K562 (cell line): ENCODE measurements around the gene ACER3. TPM values are rescaled to one million over a fixed set of nuclear protein-coding genes. Genes with fewer than 3 reads are reported as not detected.

Experiments
- ATF7 ChIP-seq: fragments of 450-650 bp; IDR thresholded peaks from 2 replicates; pipeline ENCODE4 v1.7.1; 2014; ENCODE audit warnings: mild to moderate bottlenecking, moderate library complexity
- CREB3L1 ChIP-seq: fragments of 450-650 bp; IDR thresholded peaks from 2 replicates; pipeline ENCODE4 v1.6.1; 2014; ENCODE audit warnings: low read depth, mild to moderate bottlenecking, moderate library complexity, borderline replicate concordance
- CTCF ChIP-seq, 3 experiments: IDR thresholded peaks in 2 of 3; conservative IDR thresholded peaks in 1 of 3; 2 replicates each; pipeline ENCODE4 v1.5.1; 2011 to 2012; ENCODE audit warnings: low read length in 3 of 3, mild to moderate bottlenecking in 3 of 3, control low read depth in 2 of 3, improper control_type of control experiment in 1 of 3, inconsistent platforms in 1 of 3, low read depth in 1 of 3, mixed read lengths in 1 of 3, moderate library complexity in 1 of 3; ENCODE audit not compliant: insufficient read depth in 2 of 3
- CXXC5 ChIP-seq: fragments of 250-450 bp; sonication (Bioruptor Pico); IDR thresholded peaks from 2 replicates; pipeline ENCODE4 v1.8.0; 2022; ENCODE audit warnings: inconsistent platforms, mild to moderate bottlenecking, moderate library complexity
- FUS ChIP-seq: fragments of 200-400 bp; formaldehyde crosslinking; optimal IDR thresholded peaks from 2 replicates; pipeline ENCODE3; 2017; ENCODE audit warnings: low read depth, low read length
- GABPA ChIP-seq: fragments of 200-800 bp; sonication (Bioruptor generic); conservative IDR thresholded peaks from 2 replicates; pipeline ENCODE4 v1.6.1; 2016; ENCODE audit warnings: low read depth, missing genetic modification characterization, missing compliant biosample characterization
- GABPB1 ChIP-seq: sonication (generic); formaldehyde crosslinking; IDR thresholded peaks from 2 replicates; pipeline ENCODE4 v1.8.0; 2022; ENCODE audit warnings: mild to moderate bottlenecking, missing genetic modification reagents
- HDAC2 ChIP-seq: fragments of 450-650 bp; IDR thresholded peaks from 2 replicates; pipeline ENCODE4 v1.6.1; 2016; ENCODE audit warnings: mild to moderate bottlenecking
- NONO ChIP-seq, 2 experiments: fragments of 200-400 bp in 1 of 2; fragments of 450-650 bp in 1 of 2; formaldehyde crosslinking in 1 of 2; IDR thresholded peaks; 2 replicates each; pipeline ENCODE4 v1.6.1; 2017; ENCODE audit warnings: low read depth in 2 of 2, mild to moderate bottlenecking in 2 of 2, moderate library complexity in 2 of 2, low read length in 1 of 2
- RAD21 ChIP-seq, 2 experiments: fragments of 250-450 bp in 1 of 2; fragments of 450-650 bp in 1 of 2; sonication (Bioruptor Pico) in 1 of 2; formaldehyde crosslinking in 1 of 2; IDR thresholded peaks in 1 of 2; conservative IDR thresholded peaks in 1 of 2; 2 replicates each; pipeline versions ENCODE4 v1.4.0 to v1.8.0; 2020 to 2022; ENCODE audit warnings: mild to moderate bottlenecking in 2 of 2, moderate library complexity in 1 of 2
- RREB1 ChIP-seq: fragments of 250-450 bp; sonication (Bioruptor Pico); IDR thresholded peaks from 2 replicates; pipeline ENCODE4 v1.4.0; 2020
- SIX5 ChIP-seq, 2 experiments: IDR thresholded peaks; 2 replicates each; pipeline ENCODE4 v1.6.1; 2011; ENCODE audit warnings: low read length in 2 of 2, borderline replicate concordance in 1 of 2, low read depth in 1 of 2, mild to moderate bottlenecking in 1 of 2, moderate library complexity in 1 of 2; ENCODE audit not compliant: insufficient read depth in 1 of 2
- TARDBP ChIP-seq: fragments of 450-650 bp; IDR thresholded peaks from 2 replicates; pipeline ENCODE4 v1.6.1; 2016
- TCFL5 ChIP-seq: fragments of 250-450 bp; sonication (Bioruptor Pico); conservative IDR thresholded peaks from 2 replicates; pipeline ENCODE4 v1.6.1; 2021; ENCODE audit warnings: mild to moderate bottlenecking, moderate library complexity, matching md5 sums
- TFAP4 ChIP-seq: sonication (generic); formaldehyde crosslinking; IDR thresholded peaks from 2 replicates; pipeline ENCODE4 v1.8.0; 2022; ENCODE audit warnings: missing genetic modification reagents, mild to moderate bottlenecking, moderate library complexity, borderline replicate concordance
- polyA plus RNA-seq, 8 experiments: library from polyadenylated mRNA; depleted of rRNA in 4 of 8; stranded (reverse) in 5 of 8; unstranded in 3 of 8; fragments of >200 nt; fragmentation: Nextera tagmentation in 2 of 8; fragmentation: Illumina TruSeq in 1 of 8; extraction: Ambion mirVana in 2 of 8; extraction: Trizol in 1 of 8; gene quantifications; 2 replicates each; pipeline versions ENCODE4 v1.2.1 to v1.2.3, GENCODE V29; 2011 to 2014; ENCODE audit warnings: inconsistent platforms in 1 of 8, missing spikeins in 1 of 8
- total RNA-seq, 7 experiments: library from RNA; depleted of rRNA in 6 of 7; stranded (reverse); fragments of >200 nt in 6 of 7; fragmentation: Illumina TruSeq in 2 of 7; extraction: Trizol in 2 of 7; gene quantifications; 2 replicates each; pipeline versions ENCODE4 v1.2.1 to v1.2.3, GENCODE V29; 2011 to 2021; ENCODE audit warnings: low replicate concordance in 1 of 7

The ACER3 gene
- total and polyA plus RNA-seq, 9 of the 15 experiments (the other 6 are each of a cell fraction or from before 2014, with no cell fraction given), result 2.0 to 23.8 (median 9.5) TPM

GRCh38 chr11:77066229-77067042, 205.7 kb downstream of the ACER3 start, which contains the start of gene CAPN5 (continued):
- 0 out of 2 replicates have a peak, but pooled peaks have one; percentile 13 for TF ChIP-seq RREB1 (CRISPR knock-in tag)
- TF ChIP-seq CREB3L1, result 0 out of 2 replicates have a peak, but pooled peaks have one; percentile 20
- TF ChIP-seq TFAP4 (CRISPR knock-in tag), result peak; percentile 88
- TF ChIP-seq TCFL5 (CRISPR knock-in tag), result no peak
- peak; percentile 26 to 43 (median 42); a peak in 3 of 6 replicates for TF ChIP-seq CTCF (IDR thresholded peaks at IDR 0.05 in 2 of 3, conservative IDR thresholded peaks at IDR 0.05 in 1 of 3; ENCODE audit: insufficient read depth in 2 of 3, low read depth in 1 of 3, low read length in 3 of 3)
- TF ChIP-seq NONO (IDR thresholded peaks at IDR 0.05; ENCODE audit: low read depth in 2 of 2, low read length in 1 of 2), result 0 out of 4 replicates have a peak, but pooled peaks of 1 of the 2 experiments have one; percentile 49
- 0 out of 2 replicates have a peak, but pooled peaks have one; percentile 33 for TF ChIP-seq GABPA (tag)
- peak; percentile 69; the same call in 1 of the 2 replicates for TF ChIP-seq ATF7
- 0 out of 2 replicates have a peak, but pooled peaks have one; percentile 36 for TF ChIP-seq TARDBP
- TF ChIP-seq SIX5 (IDR thresholded peaks at IDR 0.05; ENCODE audit: borderline replicate concordance in 1 of 2, insufficient read depth in 1 of 2, low read depth in 1 of 2, low read length in 2 of 2), result no peak
- TF ChIP-seq GABPB1 (CRISPR knock-in tag), result peak; percentile 36; the same call in 1 of the 2 replicates
- peak; percentile 57 for TF ChIP-seq CXXC5 (CRISPR knock-in tag)
- TF ChIP-seq FUS, result peak; percentile 26
- no peak for TF ChIP-seq HDAC2
- TF ChIP-seq RAD21 (CRISPR knock-in tag; conservative IDR thresholded peaks at IDR 0.05 in 1 of 2, IDR thresholded peaks at IDR 0.05 in 1 of 2), result 0 out of 4 replicates have a peak, but pooled peaks of 1 of the 2 experiments have one; percentile 14
